CD4-positive, alpha-beta T cell treated with Interleukin-4 for 1 hour (primary cell): Measurements from ENCODE around the gene MOBP.

Experiments
- DNase-seq, 2 donors: peaks; one replicate each; pipeline ENCODE4 v3.0.0-alpha.2; 2020 to 2022

MOBP gene

GRCh38 chr3:39550354-39551051 is 83.0 kb downstream of the MOBP start:
- no peak for DNase-seq
